NCI-H2227 (cell line): ENCODE data around the gene PCSK5.
A peak's percentile ranks its signal among the peaks of the same experiment; 100 is the strongest.
"Not testable (repeated sequence)": the region's sequence is repeated elsewhere in the genome, so short reads cannot be mapped to it uniquely, and the experiment has no call there.

Source experiments
- DNase-seq: peaks from one replicate; lab custom pipeline; 2025; ENCODE audit not compliant: unreplicated experiment; lab: John Stamatoyannopoulos, UW

Gene PCSK5

DNA sequence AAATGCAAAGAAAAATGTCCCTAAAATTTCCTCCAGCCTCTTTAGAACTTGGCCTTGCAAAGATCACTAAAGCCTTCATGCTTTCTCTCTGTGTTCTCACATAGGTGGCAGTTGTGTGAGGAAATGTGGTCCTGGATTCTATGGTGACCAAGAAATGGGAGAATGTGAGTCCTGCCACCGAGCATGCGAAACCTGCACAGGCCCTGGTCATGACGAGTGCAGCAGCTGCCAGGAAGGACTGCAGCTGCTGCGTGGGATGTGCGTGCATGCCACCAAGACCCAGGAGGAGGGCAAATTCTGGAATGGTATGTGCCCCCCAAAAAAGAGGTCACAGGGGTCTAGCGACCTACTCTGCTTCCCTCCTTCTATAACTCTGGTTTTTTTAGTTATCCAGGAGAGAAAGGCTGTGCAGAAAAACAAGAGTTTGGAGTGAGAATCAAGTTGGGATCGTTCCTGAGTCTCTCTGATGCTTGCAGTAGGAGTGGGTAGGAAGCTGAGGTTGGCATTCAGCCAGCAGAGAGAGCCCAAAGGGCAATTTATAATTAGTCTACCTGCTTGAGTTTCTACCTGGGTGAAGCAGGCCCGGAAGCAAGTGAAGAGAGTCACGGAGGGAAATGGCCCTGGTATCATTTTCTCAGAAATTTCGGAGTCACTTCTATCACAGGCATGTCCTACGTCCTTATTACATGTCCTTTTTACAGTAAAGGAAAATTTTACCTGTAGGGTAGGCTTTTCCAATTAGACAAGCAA is 406.3 kb downstream of the PCSK5 start:
- DNase-seq: no peak

- DNase-seq: peak; percentile 20
Observed at GRCh38 chr9:76297721-76298239, 407.3 kb downstream of the PCSK5 start.

DNA sequence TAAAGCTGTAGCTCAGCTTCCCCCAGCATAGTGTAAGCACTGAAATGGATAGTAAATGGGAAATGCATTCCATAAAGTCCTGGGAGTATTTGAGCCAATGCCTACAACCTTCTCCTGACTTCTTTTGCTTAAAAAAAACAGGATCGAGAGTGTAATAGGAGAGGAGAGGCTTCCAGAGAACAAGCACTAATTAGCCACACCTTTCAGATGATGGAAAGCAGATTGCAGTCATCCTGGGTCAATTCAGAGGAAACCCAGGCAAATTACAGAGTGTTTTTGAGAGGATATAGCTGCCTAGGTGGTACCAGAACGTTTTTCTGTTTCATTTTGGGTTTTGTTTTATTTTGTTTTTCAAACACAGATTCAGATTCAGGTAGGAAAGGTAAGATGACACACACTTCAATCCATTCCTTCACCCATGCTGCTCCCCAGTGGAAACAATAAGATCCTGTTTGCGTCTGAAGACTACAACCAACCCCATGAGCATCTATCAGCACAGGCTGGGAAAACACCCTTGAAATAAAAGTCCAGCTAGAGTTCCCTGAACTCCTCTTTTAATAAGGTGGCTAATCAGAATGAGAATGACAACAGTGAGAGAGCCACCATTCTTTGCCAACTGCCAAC is 408.2 kb downstream of the PCSK5 start:
- peak; percentile 22 for DNase-seq

DNA sequence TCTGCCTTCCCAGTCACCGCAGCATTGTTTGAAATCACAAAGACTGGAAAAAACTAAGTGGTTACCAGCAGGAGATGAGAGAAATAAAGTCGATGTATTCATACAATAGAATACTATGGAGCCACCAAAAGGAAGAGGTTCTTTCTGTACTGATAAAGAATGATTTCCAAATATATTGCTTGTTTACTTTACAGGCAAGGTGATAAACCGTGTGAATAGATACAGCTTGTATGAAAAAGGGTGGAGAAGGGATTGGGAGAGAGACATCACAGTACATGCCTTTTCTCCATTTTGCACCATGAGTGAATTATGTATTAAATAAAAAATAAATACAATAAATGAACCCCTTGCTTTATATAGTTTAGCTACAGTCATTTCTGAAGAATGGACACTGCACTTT is 412.1 kb downstream of the PCSK5 start:
- DNase-seq: no peak

DNA sequence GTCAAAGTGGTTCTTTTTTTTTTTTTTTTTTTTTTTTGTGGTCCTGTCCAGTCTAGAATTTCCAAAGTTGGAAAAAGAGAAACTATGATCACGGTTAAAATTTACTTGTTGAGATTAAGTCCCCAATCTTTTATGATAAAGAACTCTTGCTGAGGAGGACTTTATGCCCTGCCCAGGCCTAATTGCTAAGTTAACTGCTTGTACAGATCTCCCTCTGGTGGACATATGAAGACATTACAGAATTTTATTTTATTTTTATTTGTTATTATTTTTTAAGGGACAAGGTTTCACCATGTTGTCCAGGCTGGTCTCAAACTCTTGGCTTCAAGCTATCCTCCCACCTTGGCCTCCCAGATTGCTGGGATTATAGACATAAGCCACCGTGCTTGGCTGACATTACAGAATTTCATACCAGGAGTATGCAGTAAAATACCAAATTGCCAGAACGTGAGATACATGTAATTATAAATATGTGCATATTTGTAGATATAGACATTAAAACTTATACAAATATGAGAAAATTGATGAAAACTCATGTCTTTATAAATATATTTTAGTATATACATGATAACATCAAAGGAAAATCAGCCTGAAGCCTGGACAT is 412.6 kb downstream of the PCSK5 start:
- DNase-seq: peak; percentile 42

GRCh38 chr9:76307047-76307446 is 416.6 kb downstream of the PCSK5 start:
- not testable (repeated sequence) for DNase-seq

DNA sequence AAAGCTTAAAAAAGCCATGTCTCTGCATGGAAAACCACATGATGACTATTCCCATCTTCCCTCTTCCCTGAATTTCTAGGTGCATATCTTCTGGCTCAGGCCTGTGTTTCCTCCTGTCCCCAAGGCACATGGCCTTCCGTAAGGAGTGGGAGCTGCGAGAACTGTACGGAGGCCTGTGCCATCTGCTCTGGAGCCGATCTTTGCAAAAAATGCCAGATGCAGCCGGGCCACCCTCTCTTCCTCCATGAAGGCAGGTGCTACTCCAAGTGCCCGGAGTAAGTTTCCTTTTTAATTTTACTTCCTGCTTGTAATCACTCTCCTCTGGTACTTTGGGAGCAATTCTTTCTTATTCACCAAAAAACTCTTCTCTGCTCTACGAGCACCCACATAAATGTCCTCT is 420.1 kb downstream of the PCSK5 start:
- no peak for DNase-seq

DNA sequence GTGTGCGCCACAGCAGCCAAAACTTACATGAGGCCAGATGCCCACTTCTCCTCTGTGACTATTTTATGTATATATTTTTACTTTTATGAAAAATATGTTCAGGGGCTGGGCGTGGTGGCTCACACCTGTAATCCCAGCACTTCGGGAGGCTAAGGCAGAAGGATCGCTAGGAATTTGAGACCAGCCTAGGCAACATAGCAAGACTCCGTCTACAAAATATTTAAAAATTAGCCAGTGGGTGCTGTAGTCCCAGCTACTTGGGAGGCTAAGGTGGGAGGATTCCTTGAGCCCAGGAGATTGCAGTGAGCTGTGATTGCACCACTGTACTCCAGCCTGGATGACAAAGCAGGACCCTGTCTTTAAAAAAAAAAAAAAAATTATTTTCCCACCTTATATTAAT is 420.5 kb downstream of the PCSK5 start:
- DNase-seq: no peak

- no peak for DNase-seq
Observed at GRCh38 chr9:76311537-76311936, 421.1 kb downstream of the PCSK5 start.

GRCh38 chr9:76313771-76314170 is 423.3 kb downstream of the PCSK5 start:
- no peak for DNase-seq

DNA sequence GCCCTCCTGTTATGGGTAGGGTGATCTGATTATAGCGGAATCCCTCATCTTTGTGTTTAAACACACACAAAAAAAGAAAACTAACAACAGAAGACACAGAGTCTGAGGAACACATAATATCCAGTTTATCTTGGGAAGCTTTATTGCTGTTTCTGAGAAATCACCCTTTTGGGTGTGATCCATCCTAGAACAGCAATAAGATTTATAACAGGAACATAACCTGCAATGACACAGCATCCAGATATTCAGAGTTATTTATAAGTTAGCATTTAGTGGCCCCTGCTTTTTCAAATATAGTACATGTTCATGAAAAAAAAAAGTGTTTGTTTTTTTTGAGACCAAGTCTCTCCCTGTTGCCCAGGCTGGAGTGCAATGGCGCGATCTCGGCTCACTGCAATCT is 423.8 kb downstream of the PCSK5 start:
- no peak for DNase-seq

- DNase-seq: no peak
Observed at GRCh38 chr9:76316069-76316468, 425.6 kb downstream of the PCSK5 start.

DNA sequence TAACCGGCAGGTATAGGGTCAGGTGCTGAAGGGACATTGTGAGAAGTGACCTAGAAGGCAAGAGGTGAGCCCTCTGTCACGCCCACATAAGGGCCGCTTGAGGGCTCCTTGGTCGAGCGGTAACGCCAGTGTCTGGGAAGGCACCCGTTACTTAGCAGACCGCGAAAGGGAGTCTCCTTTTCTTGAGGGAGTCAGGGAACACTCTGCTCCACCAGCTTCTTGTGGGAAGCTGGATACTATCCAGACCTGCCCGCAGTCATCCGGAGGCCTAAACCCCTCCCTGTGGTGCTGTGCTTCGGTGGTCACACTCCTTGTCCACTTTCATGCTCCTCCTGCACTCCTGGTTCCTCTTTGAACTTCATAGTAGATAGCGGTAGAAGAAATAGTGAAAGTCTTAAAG is 429.0 kb downstream of the PCSK5 start:
- DNase-seq: not testable (repeated sequence)

DNA sequence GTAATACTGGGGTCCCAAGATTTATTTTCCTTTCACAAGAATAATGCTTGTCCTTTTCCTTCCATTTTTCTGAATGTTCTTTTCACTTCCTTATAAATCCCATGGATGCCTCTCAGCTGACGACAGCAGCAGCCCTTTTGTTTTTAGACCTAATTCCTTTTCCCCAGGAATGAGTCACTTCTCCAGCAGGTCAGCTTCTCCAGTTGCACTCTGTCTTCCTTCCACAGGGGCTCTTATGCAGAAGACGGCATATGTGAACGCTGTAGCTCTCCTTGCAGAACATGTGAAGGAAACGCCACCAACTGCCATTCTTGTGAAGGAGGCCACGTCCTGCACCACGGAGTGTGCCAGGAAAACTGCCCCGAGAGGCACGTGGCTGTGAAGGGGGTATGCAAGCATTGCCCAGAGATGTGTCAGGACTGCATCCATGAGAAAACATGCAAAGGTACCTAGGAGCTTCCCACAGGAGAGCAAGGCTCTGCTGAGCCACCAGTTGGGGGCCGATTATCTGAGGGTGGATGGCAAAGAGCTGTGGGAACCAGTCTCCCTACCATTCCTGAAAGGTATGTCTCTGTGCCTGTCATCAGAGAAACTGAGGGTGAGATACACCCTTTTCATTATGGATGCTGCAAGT is 430.8 kb downstream of the PCSK5 start:
- no peak for DNase-seq

- no peak for DNase-seq
Observed at GRCh38 chr9:76322810-76323209, 432.3 kb downstream of the PCSK5 start.

- DNase-seq: no peak
Observed at GRCh38 chr9:76323490-76323889, 433.0 kb downstream of the PCSK5 start.

DNA sequence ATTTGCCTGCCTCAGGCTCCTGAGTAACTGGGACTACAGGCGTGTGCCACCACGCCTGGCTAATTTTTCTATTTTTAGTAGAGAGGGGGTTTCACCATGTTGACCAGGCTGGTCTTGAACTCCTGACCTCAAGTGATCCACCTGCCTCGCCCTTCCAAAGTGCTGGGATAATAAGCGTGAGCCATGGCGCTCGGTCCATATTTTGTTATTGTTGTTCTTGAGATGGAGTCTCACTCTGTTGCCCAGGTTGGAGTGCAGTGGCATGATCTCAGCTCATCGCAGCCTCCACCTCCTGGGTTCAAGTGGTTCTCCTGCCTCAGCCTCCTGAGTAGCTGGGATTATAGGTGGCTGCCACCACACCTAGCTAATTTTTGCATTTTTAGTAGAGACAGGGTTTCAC is 433.6 kb downstream of the PCSK5 start:
- not testable (repeated sequence) for DNase-seq

DNA sequence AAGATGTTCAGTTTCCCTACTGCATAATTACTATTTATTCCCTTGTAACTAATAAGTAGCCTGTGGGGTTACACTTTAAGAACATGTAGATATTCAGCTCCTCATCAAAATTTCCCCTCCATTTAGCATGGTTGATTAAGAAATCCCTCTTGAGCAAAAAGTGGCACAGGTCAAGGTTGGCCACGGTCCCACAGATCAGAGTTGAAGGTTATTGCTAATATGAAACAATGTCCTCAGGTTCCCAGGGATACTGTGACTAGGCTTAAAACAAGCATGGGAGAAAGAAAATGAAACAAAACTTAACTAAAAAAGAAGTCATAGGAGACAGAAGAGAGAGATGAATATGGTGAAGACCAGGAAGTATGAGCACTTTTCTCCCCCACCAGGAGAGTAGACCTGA is 439.6 kb downstream of the PCSK5 start:
- DNase-seq: no peak

DNA sequence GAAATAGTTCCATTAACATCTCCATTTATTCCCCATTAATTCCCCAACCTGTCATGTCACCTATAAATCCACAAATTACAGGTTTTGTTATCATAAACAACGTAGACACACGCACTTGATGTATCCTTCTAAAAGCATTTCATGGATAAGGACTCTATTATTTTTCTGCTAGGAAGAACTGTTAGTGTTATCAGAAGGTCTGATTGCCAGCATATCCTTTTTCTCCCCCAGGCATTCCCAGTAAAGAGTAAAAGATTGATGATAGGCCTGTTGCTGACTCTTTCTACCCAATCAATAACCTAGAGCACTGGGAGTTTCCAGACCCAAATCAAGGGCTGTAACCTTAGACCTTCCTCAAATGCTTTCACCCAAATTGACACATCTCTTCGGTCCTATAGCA is 442.9 kb downstream of the PCSK5 start:
- peak; percentile 50 for DNase-seq

- peak; percentile 22 for DNase-seq
Observed at GRCh38 chr9:76333964-76334363, 443.5 kb downstream of the PCSK5 start.

DNA sequence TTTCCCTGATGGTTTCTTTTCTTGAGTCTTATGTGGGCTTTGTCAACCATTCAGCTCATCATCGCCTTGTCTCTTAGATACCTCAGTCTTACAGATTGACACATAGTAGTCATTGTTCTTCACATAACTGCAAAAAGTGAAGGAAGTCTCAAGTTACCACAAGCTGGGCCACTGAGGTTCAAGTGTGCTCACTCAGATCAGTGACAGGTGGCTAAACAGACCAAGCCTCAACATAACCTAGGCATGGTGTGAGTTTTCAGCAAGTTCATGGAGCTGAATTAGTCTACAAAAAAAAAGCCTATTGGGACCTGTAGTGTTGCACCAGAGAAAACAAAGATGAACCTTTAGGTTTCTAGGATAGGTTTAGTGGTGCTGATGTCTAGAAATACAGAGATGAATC is 445.6 kb downstream of the PCSK5 start:
- no peak for DNase-seq

DNA sequence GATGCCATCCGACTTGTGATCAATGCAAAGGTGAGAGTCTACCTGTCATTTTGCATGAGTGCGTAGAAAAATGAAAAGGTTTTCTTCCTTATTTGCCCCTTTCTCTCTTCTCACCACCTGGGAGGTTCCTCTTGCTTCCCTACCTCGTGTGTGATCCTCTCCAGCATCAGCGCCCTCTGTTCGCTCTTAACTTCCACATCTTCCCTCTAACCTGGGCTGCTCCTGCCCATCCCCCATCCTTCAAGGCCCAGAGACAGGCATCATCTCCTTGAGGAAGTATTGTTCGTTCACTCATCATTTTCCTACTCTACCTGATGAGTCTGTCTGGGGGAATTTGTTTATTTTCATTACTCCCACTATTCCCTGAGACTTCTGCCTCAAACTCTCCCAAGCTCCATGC is 447.9 kb downstream of the PCSK5 start:
- no peak for DNase-seq
